ENCODE measurements around the gene KRT80.
"Not testable (repeated sequence)": the region's sequence is repeated elsewhere in the genome, so short reads cannot be mapped to it uniquely, and the experiment has no call there.

Gene KRT80

GRCh38 chr12:52191841-52192791 is at the start of gene KRT80:
Gene KRT80 (minus strand): TSS chr12:52192014. CDS start chr12:52191902, 112 bp downstream.
- DNase-seq (ENCODE audit: low read depth) = peak; percentile 94
- TF ChIP-seq, protein P1, sequence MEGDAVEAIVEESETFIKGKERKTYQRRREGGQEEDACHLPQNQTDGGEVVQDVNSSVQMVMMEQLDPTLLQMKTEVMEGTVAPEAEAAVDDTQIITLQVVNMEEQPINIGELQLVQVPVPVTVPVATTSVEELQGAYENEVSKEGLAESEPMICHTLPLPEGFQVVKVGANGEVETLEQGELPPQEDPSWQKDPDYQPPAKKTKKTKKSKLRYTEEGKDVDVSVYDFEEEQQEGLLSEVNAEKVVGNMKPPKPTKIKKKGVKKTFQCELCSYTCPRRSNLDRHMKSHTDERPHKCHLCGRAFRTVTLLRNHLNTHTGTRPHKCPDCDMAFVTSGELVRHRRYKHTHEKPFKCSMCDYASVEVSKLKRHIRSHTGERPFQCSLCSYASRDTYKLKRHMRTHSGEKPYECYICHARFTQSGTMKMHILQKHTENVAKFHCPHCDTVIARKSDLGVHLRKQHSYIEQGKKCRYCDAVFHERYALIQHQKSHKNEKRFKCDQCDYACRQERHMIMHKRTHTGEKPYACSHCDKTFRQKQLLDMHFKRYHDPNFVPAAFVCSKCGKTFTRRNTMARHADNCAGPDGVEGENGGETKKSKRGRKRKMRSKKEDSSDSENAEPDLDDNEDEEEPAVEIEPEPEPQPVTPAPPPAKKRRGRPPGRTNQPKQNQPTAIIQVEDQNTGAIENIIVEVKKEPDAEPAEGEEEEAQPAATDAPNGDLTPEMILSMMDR (IDR thresholded peaks at IDR 0.05; ENCODE audit: control insufficient read depth, extremely low read depth, insufficient read depth) = no peak
- no peak within 1 kb of the TSS for H3K4me3 ChIP-seq (ENCODE audit: low read depth, low read length)

DNA sequence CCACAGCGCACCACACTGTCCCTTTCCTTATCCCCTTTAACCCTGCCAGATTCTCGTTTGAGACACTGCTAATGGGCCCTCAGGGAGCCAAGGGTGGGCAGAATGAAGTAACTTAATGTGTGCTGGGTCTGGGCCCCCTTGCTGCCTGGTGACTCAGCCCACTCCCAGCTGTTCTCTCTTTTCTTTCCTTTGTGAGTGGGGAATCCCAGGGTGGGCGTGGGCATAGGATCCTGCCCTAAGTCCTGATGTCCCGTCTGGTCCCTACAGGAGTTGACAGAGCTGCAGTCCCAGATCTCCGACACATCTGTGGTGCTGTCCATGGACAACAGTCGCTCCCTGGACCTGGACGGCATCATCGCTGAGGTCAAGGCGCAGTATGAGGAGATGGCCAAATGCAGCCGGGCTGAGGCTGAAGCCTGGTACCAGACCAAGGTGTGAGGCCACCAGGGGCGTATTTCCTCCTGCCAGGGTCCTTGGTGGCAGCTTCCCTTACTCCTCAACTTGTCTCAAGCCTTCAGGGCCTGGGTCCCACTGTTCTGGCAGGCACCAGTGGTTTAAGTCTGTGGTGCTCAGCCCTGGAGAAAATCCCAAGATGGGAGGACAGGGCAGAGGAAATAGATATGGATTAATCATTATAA is 49.5 kb upstream of the KRT80 start:
- TF ChIP-seq, protein P1 (IDR thresholded peaks at IDR 0.05; ENCODE audit: control insufficient read depth, extremely low read depth, insufficient read depth) = no peak
- no peak overlapping the region for H3K4me3 ChIP-seq (ENCODE audit: low read depth, low read length)
- DNase-seq (ENCODE audit: low read depth) = no peak

- H3K4me3 ChIP-seq (ENCODE audit: low read depth, low read length); DNase-seq (ENCODE audit: low read depth): not testable (repeated sequence)
Observed at GRCh38 chr12:52240247-52240646, 48.4 kb upstream of the KRT80 start.

GRCh38 chr12:52239767-52240166 is 48.0 kb upstream of the KRT80 start:
- TF ChIP-seq, protein P1 (IDR thresholded peaks at IDR 0.05; ENCODE audit: control insufficient read depth, extremely low read depth, insufficient read depth) = no peak
- no peak for DNase-seq (ENCODE audit: low read depth)
- no peak overlapping the region for H3K4me3 ChIP-seq (ENCODE audit: low read depth, low read length)

GRCh38 chr12:52238916-52239646 is 47.3 kb upstream of the KRT80 start:
- H3K4me3 ChIP-seq (ENCODE audit: low read depth, low read length) = no peak overlapping the region
- TF ChIP-seq, protein P1 (IDR thresholded peaks at IDR 0.05; ENCODE audit: control insufficient read depth, extremely low read depth, insufficient read depth) = no peak
- DNase-seq (ENCODE audit: low read depth) = no peak

- TF ChIP-seq, protein P1 (IDR thresholded peaks at IDR 0.05; ENCODE audit: control insufficient read depth, extremely low read depth, insufficient read depth) = no peak
- no peak for DNase-seq (ENCODE audit: low read depth)
- H3K4me3 ChIP-seq (ENCODE audit: low read depth, low read length) = no peak overlapping the region
Observed at GRCh38 chr12:52238207-52238840, 46.5 kb upstream of the KRT80 start.

Measured in LNCaP clone FGC (cell line).